HG03196 (cell line): ENCODE measurements around the gene NOTO.

ENCODE experiments used
- ATAC-seq: cut with Tn5 transposase; IDR thresholded peaks from one replicate; pipeline ENCODE4 v1.9.1; 2021; ENCODE audit not compliant: unreplicated experiment

The NOTO gene

DNA sequence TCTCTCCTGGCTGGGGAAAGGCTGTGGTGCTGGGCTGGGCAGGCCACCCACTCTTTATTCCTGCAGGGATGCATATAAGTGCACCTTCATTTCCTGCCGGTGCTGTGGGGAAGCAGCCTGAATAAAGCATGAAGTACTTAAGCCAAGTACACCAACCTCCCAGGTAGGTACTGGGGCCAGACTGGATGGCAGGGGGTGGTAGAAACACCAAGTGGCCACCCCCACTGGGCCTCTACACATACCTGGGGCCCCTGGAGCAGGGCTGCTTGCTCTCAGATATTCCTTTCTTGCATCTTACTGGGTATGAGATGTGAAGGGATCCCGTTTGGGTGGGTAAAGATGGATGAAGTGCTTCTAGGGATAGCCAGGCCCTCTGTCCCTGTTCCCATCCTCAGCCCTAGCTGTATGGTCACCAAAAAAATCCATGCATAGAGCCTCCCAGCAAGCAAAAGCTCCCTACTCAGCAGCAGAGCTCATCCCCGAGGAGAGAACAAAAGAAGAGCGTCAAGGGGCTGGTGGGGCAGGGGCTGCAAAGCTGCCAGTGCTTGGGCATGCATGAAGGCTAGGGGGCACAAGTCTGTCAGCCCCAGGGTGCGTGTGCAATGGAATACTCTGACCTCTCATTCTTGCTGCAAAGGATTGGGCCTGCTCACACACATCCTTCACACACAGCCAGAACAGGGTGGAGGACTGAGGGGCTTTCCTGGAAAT lies 53.7 kb downstream of the NOTO start:
- no peak for ATAC-seq

- ATAC-seq, result no peak
Observed at GRCh38 chr2:73256618-73256922, 54.2 kb downstream of the NOTO start.

GRCh38 chr2:73257021-73257420 lies 54.6 kb downstream of the NOTO start:
- ATAC-seq, result no peak

DNA sequence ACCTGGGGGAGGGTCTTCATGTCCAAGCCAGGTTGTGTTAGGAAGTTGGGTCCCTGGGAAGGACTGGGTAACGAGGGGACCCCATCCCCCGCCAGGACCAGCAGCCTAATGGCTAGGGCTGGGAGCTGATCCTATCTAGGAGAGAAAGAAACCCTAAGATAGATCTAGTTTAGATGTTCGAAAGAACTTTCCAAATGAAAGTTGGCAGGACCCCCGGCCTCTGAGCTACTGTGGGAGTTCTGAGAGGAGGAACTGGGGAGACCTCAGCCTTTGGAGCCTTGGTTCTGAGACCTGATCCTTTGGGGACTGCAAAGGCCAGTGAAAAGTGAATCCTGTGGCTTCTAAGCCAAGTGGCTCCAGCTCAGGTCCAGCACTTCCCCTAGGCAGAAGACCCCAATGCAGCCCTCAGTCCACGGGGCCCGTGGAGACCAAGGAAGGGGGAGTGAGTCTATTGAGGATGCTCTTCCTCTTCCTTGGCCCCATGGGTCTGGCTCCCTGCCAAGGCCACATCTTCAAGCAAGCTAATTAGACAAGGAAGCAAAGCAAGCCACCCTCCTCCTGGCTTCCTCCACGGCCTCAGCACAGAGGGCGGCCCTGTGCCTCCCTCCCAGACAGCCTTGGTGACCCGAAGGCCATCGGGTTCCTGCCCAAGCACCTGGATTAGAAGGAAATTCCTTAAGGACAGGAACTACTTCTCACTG lies 55.2 kb downstream of the NOTO start:
- ATAC-seq, result no peak

DNA sequence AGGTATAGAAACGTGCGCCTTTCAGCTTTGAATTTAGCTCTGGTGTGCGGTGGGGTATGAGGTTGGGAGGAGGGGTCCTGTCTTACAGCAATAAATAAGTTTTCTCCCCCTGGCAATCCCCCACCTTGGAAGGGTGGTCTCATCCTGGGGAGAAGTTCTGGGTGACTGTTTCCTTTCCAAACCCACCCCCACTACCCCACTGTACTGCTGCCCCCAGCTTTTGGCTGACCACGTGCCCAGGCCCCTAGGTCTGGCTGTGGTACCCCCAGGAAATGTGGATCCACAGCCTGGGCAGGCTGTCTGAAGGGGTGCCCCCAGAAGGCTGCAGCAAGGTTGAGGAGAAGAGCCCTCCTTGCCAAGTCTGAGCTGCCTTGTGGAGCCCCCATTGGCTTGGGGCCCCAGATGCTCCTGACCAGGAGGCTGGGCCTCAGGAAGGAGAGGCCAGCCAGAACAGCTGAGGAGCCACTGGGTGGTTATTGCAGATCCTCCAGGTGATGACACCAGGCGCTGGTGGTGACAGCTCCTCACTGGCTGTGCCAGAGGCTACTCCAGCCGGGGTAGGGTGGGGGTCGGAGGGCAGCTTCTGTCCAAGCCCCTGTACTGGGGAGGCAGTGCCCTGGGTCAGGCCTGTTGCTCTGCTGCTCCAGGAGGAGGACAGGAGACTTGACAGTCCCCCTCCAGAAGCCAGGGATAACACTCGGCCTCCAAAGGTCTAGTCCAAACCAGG lies 56.0 kb downstream of the NOTO start:
- ATAC-seq, result no peak

GRCh38 chr2:73258913-73259215 lies 56.5 kb downstream of the NOTO start:
- no peak for ATAC-seq

DNA sequence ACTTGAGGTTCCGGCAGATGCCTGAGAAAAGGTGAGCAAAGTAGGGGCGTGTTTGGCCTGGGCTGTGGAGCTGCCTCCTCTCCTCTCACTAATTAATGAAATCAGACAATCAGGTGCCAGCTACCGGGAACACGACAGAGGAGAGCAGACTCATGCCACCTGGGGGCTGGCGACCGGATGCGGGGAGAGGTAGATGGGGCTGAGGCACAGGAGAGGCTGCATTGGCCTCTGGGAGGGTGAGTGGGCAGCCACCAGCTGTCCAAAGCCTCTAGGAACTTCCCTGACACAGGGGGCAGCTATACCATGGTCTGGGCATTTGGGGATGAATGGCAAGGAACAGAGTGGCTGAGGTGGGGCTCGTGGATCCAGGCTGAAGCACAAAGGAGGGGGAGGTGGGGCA lies 56.9 kb downstream of the NOTO start:
- ATAC-seq, result no peak

DNA sequence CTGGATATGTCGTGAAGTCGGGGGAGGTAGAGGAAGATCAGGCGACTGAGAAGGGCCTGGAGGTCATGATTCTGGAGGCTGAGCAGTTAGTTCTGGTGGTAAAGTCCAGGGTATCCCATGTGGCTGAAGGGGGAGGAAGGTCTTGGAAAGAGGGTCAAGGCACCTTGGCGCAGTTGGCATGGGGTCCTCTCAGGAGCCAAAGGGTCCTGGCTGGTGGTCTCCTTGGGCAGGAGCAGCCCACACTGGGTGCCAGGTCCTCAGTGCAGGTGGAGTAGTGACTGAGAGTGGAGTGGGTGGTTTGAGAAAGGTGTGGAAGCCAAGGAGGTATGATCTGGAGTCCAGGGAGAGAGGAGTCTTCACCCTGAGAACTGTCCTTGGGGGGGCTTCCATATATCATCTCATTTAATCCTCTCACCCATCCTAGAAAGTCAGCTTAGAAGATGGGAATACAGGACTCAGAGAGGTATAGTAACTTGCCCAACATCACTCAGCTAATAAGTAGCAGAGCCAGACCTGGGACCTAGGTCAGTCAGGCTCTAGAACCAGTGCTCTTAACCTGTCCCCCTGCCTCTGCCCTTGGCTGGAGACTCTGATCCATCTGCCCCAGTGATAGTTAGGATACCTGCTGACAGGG lies 57.4 kb downstream of the NOTO start:
- no peak for ATAC-seq

- no peak for ATAC-seq
Observed at GRCh38 chr2:73260338-73260984, 58.1 kb downstream of the NOTO start.
